Stomach (tissue), 4 donors: ENCODE data around the gene FAM193B.
A peak's percentile ranks its signal among the peaks of the same experiment; 100 is the strongest.

Source experiments
- POLR2A ChIP-seq, 4 donors: fragments of 450-650 bp; IDR thresholded peaks; one replicate each; pipeline ENCODE4 v1.6.1; 2016; ENCODE audit warnings: antibody characterized with exemption in 4 of 4, control low read depth in 2 of 4, mild to moderate bottlenecking in 1 of 4, moderate library complexity in 1 of 4
- POLR2AphosphoS5 ChIP-seq, 3 donors: sonication (generic); formaldehyde crosslinking; IDR thresholded peaks; one replicate each; pipeline ENCODE4 v1.6.1; 2016; ENCODE audit warnings: antibody characterized with exemption in 3 of 3
- TF ChIP-seq, protein P1 (sequence below), 7 experiments: fragments of 450-650 bp in 4 of 7; fragments of 200-600 bp in 3 of 7; sonication (generic) in 3 of 7; IDR thresholded peaks; one replicate each; pipeline ENCODE4 v1.5.1; 2016 to 2019; ENCODE audit warnings: antibody characterized with exemption in 7 of 7, control low read depth in 2 of 7, mild to moderate bottlenecking in 1 of 7

DNA sequence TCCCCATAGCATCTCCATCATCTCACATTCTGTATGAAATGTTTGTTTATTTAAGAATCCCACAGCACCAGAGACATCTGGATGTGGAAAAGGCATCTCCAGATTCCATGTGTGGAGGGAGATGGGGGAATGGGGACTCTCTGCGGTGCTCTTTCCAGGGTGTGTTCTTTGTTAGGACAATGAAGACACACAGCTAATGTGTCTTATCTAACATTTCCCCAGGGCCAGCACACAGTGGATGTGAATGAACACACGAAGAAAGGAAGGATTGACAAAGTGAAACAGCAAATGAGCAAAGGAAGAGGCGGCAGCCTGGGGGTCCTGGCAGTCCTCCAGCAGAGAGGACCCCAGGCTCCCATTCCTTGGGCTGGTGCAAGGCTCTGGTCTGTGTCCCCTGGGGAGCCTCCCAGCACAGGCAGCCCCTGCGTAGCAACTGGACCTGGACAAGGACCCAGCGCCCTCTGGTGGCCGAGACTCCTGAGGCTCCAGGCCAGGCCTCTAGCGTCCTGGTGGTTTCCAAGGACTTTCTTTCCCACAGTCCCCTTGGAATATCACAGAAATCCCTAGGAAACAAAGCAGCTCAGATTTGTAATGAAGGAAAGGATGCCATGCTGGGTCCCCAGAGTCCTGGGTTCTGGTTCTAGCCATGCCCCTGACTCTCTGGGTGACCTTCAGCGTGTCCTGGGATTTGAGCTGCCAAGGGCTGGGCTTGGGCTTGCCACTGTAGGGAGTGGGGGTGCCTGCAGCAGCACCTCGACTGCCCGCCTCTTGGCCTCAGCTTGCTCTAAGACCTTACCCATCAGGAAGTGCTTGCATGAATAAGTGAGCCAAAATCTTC is 53.5 kb downstream of the FAM193B start:
- peak in 1 of 3 donors; percentile 58 for TF ChIP-seq POLR2AphosphoS5 (IDR thresholded peaks at IDR 0.05)
- TF ChIP-seq, protein P1, sequence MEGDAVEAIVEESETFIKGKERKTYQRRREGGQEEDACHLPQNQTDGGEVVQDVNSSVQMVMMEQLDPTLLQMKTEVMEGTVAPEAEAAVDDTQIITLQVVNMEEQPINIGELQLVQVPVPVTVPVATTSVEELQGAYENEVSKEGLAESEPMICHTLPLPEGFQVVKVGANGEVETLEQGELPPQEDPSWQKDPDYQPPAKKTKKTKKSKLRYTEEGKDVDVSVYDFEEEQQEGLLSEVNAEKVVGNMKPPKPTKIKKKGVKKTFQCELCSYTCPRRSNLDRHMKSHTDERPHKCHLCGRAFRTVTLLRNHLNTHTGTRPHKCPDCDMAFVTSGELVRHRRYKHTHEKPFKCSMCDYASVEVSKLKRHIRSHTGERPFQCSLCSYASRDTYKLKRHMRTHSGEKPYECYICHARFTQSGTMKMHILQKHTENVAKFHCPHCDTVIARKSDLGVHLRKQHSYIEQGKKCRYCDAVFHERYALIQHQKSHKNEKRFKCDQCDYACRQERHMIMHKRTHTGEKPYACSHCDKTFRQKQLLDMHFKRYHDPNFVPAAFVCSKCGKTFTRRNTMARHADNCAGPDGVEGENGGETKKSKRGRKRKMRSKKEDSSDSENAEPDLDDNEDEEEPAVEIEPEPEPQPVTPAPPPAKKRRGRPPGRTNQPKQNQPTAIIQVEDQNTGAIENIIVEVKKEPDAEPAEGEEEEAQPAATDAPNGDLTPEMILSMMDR (IDR thresholded peaks at IDR 0.05) = peak in 5 of 7 experiments; percentile 59 to 94 (median 90)
- no peak for TF ChIP-seq POLR2A (IDR thresholded peaks at IDR 0.05)
